GM15510 (cell line): ENCODE data around the gene GRAP.
"Not testable (repeated sequence)": the region's sequence is repeated elsewhere in the genome, so short reads cannot be mapped to it uniquely, and the experiment has no call there.

Source experiments
- POLR2A ChIP-seq: IDR thresholded peaks from 3 replicates; pipeline ENCODE4 v1.6.1; 2011; ENCODE audit warnings: borderline replicate concordance; ENCODE audit not compliant: insufficient read length; ENCODE audit errors: extremely low read depth

Gene GRAP

GRCh38 chr17:19046782-19047375 lies at the start of gene GRAP:
TSS of gene GRAP (minus strand) at chr17:19046957. CDS start at chr17:19046926, 31 bp downstream.
- TF ChIP-seq POLR2A, result not testable (repeated sequence)

GRCh38 chr17:19063326-19063956 lies 16.7 kb upstream of the GRAP start:
- peak; percentile 45 for TF ChIP-seq POLR2A

- TF ChIP-seq POLR2A, result no peak
Observed at GRCh38 chr17:19024101-19025078, 22.4 kb downstream of the GRAP start.

GRCh38 chr17:19023209-19023999 lies 23.4 kb downstream of the GRAP start:
- no peak for TF ChIP-seq POLR2A

- no peak for TF ChIP-seq POLR2A
Observed at GRCh38 chr17:19022747-19023146, 24.0 kb downstream of the GRAP start.

- TF ChIP-seq POLR2A, result no peak
Observed at GRCh38 chr17:19022128-19022527, 24.6 kb downstream of the GRAP start.

- no peak for TF ChIP-seq POLR2A
Observed at GRCh38 chr17:19021622-19022083, 25.1 kb downstream of the GRAP start.

GRCh38 chr17:19020016-19020415 lies 26.7 kb downstream of the GRAP start:
- TF ChIP-seq POLR2A, result no peak

GRCh38 chr17:19019041-19019941 lies 27.5 kb downstream of the GRAP start:
- peak; percentile 7 for TF ChIP-seq POLR2A

- no peak for TF ChIP-seq POLR2A
Observed at GRCh38 chr17:19018600-19018950, 28.2 kb downstream of the GRAP start.

GRCh38 chr17:19017804-19018599 lies 28.8 kb downstream of the GRAP start:
- no peak for TF ChIP-seq POLR2A

GRCh38 chr17:19017401-19017800 lies 29.4 kb downstream of the GRAP start:
- no peak for TF ChIP-seq POLR2A

- no peak for TF ChIP-seq POLR2A
Observed at GRCh38 chr17:19016881-19017280, 29.9 kb downstream of the GRAP start.

GRCh38 chr17:19016297-19016696 lies 30.5 kb downstream of the GRAP start:
- TF ChIP-seq POLR2A, result no peak

- no peak for TF ChIP-seq POLR2A
Observed at GRCh38 chr17:19015428-19015827, 31.3 kb downstream of the GRAP start.
